Medulla oblongata (tissue), 1 donor: ENCODE measurements around the gene SLC7A6OS.

Experiments used
- DNase-seq: peaks from one replicate; pipeline ENCODE4 v3.0.0-alpha.2; 2015; ENCODE audit errors: extremely low spot score

The SLC7A6OS gene

GRCh38 chr16:68344252-68344651 is 33.5 kb upstream of the SLC7A6OS start:
- DNase-seq = no peak

- DNase-seq = no peak
These were observed 32.4 kb upstream of the SLC7A6OS start for GRCh38 chr16:68343137-68343536.

GRCh38 chr16:68342620-68343019 is 31.9 kb upstream of the SLC7A6OS start:
- DNase-seq = no peak

- DNase-seq = no peak
These were observed 28.5 kb upstream of the SLC7A6OS start for GRCh38 chr16:68339214-68339613.

GRCh38 chr16:68338326-68339119 is 27.8 kb upstream of the SLC7A6OS start:
- DNase-seq = no peak

GRCh38 chr16:68335175-68335574 is 24.4 kb upstream of the SLC7A6OS start:
- DNase-seq = no peak

GRCh38 chr16:68332411-68333121 is 21.8 kb upstream of the SLC7A6OS start:
- peak; percentile 84 for DNase-seq

- DNase-seq = no peak
These were observed 21.2 kb upstream of the SLC7A6OS start for GRCh38 chr16:68331879-68332410.

- no peak for DNase-seq
These were observed 18.2 kb upstream of the SLC7A6OS start for GRCh38 chr16:68328860-68329390.

GRCh38 chr16:68328151-68328859 is 17.6 kb upstream of the SLC7A6OS start:
- peak; percentile 95 for DNase-seq

- DNase-seq = no peak
These were observed 14.1 kb upstream of the SLC7A6OS start for GRCh38 chr16:68324780-68325357.

- no peak for DNase-seq
These were observed 13.6 kb upstream of the SLC7A6OS start for GRCh38 chr16:68324336-68324735.

GRCh38 chr16:68319185-68319908 is 8.6 kb upstream of the SLC7A6OS start:
- no peak for DNase-seq

GRCh38 chr16:68313116-68313515 is 2.4 kb upstream of the SLC7A6OS start:
- DNase-seq = no peak

GRCh38 chr16:68310437-68310773 is 341 bp downstream of the SLC7A6OS start:
- DNase-seq = no peak

GRCh38 chr16:68309799-68310198 is 947 bp downstream of the SLC7A6OS start:
- no peak for DNase-seq

GRCh38 chr16:68306633-68307032 is 4.1 kb downstream of the SLC7A6OS start:
- DNase-seq = no peak

GRCh38 chr16:68300734-68301459 is 9.8 kb downstream of the SLC7A6OS start:
- no peak for DNase-seq

- no peak for DNase-seq
These were observed 10.9 kb downstream of the SLC7A6OS start for GRCh38 chr16:68299571-68300453.
